ENCODE results near the gene BEGAIN. TPM values are rescaled to one million over a fixed set of nuclear protein-coding genes. Genes with fewer than 3 reads are reported as not detected.

BEGAIN gene
- total and polyA plus RNA-seq, 2 experiments from 2014 or later, result 0.11 to 0.65 TPM

DNA sequence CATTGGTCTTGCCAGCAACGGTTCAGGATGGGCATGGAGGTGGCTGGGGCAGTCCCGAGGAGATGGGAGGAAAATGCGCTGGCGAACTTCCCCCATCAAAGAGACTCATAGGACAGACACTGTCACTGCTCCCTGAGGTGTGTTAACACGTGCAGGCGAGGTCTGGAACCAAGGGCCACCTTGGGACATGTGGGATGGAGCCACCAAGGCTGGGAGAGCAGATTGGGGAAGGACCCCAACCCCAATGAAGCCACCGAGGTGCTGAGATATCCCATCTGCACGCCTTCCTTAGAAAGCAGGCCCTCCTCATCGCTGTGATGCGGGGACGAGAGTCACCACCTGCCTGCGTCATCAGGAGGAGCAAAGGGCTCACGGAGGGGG, 16.9 kb upstream of the BEGAIN start:
- H3K27ac ChIP-seq, result no peak overlapping the region
- H3K36me3 ChIP-seq (ENCODE audit: low read depth), result no peaks in the 10 kb centered on the region
- in situ Hi-C loops (cut with MboI), result no loop called here
- 69 to 75% methylated on average over 13 of the region's 13 CpGs for WGBS, 2 experiments (ENCODE audit: low coverage in 1 of 2, low lambda C conversion rate in 2 of 2, missing lambda C conversion rate in 2 of 2)
- no peak for TF ChIP-seq EZH2 (IDR thresholded peaks at IDR 0.05; ENCODE audit: insufficient read depth, poor library complexity, severe bottlenecking)
- peaks cover 39% of the 10 kb centered on the region for H3K27me3 ChIP-seq (replicated peaks; ENCODE audit: insufficient read depth)
- H3K4me2 ChIP-seq (ENCODE audit: unreplicated experiment), result no peak overlapping the region
- no peak overlapping the region for H3K9ac ChIP-seq
- H3F3A ChIP-seq (ENCODE audit: insufficient read depth), result no peaks in the 10 kb centered on the region
- H3K9me2 ChIP-seq (ENCODE audit: insufficient read depth), result no peaks in the 10 kb centered on the region
- no peaks in the 10 kb centered on the region for H3K9me3 ChIP-seq (ENCODE audit: low read depth)
- H3K4me1 ChIP-seq (ENCODE audit: insufficient read depth), result no peaks in the 10 kb centered on the region
- H3K4me3 ChIP-seq, result no peak overlapping the region
- DNase-seq, result no peak
- H3K79me2 ChIP-seq (ENCODE audit: insufficient read depth), result no peaks in the 10 kb centered on the region
- no peaks in the 10 kb centered on the region for H4K20me1 ChIP-seq (ENCODE audit: insufficient read depth)
- no peak overlapping the region for H2AFZ ChIP-seq

DNA sequence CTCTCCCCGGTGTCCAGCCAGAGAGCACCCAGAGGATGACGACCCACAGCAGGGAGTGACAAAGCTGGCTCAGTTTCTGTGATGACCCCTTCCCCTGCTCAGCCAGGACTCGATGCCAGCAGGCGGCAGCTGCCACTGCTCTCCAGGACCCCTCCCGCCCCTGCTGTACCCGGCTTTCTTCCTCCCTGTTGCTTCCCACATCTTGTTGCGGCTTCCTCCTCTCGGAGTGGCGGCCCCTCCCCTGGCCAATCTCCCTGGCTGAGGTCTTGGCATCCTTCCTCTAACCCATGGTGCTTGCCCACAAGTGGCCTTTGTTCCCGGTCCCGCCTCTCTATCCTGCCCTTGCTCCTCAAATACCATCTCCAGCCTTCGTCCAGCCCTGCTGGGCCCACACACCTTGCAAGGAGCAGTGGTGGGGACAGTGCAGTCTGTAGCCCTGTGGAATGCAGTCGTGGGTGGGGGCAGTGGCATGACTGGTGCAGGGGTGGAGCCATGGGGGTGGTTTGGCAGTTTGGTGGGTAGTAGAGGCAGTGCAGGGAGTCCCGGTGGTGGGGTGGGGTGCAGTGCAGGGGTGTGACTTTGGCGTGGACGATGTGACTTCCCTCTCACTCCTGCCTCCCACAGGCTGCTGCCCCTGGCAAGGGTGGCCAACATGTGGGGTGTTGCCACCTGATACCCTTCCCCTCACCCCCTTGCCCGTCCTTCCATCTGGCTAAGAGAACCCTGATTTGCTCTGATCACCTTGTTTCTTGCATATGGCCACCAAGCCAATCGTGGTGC, 16.3 kb upstream of the BEGAIN start:
- no peak overlapping the region for H3K9ac ChIP-seq
- no peak overlapping the region for H3K4me2 ChIP-seq (ENCODE audit: unreplicated experiment)
- no peak overlapping the region for H2AFZ ChIP-seq
- no peaks in the 10 kb centered on the region for H3K79me2 ChIP-seq (ENCODE audit: insufficient read depth)
- H3K27me3 ChIP-seq (replicated peaks; ENCODE audit: insufficient read depth), result peaks cover 45% of the 10 kb centered on the region
- no peaks in the 10 kb centered on the region for H3K36me3 ChIP-seq (ENCODE audit: low read depth)
- no peak overlapping the region for H3K27ac ChIP-seq
- no peak for DNase-seq
- H3K4me3 ChIP-seq, result no peak overlapping the region
- in situ Hi-C loops (cut with MboI), result no loop called here
- no peaks in the 10 kb centered on the region for H3K9me3 ChIP-seq (ENCODE audit: low read depth)
- 39% methylated on average over 16 to 18 of the region's 18 CpGs for whole genome bisulfite sequencing, 2 experiments (ENCODE audit: low coverage in 1 of 2, low lambda C conversion rate in 2 of 2, missing lambda C conversion rate in 2 of 2)
- no peaks in the 10 kb centered on the region for H3K4me1 ChIP-seq (ENCODE audit: insufficient read depth)
- no peaks in the 10 kb centered on the region for H3K9me2 ChIP-seq (ENCODE audit: insufficient read depth)
- H3F3A ChIP-seq (ENCODE audit: insufficient read depth), result no peaks in the 10 kb centered on the region
- no peak for TF ChIP-seq EZH2phosphoT487 (IDR thresholded peaks at IDR 0.05; ENCODE audit: insufficient read depth, low read depth)
- TF ChIP-seq EZH2 (IDR thresholded peaks at IDR 0.05; ENCODE audit: insufficient read depth, poor library complexity, severe bottlenecking), result no peak
- no peaks in the 10 kb centered on the region for H4K20me1 ChIP-seq (ENCODE audit: insufficient read depth)

DNA sequence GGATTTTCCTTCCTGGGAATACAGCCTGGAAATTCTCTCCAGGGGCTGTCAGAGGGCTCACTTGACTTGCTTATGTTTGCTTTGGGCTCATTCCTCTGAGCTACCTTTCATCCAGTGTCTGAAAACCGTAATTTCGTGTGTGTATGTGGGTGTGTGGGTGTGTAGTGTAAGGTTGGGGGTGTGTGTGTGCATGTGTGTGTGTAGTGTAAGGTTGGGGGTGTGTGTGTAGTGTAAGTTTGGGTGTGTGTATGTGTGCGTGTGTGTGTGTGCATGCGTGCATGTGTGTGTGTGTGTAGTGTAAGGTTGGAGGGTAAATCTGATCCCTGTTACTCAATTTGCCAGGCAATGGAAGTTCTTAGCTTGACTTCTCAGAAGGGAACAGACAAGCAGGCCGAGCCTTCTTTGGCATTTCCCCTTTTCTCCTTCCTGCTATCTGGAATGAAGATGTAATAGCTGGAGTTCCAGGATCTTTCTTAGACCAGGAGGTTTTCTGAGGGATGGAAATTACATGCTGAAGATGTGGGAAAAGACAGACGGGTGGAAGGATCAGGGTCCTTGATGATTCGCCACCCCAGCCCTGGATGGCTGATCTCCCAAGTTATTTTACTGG, 15.5 kb upstream of the BEGAIN start:
- TF ChIP-seq EZH2phosphoT487 (IDR thresholded peaks at IDR 0.05; ENCODE audit: insufficient read depth, low read depth), result no peak
- no peak for TF ChIP-seq EZH2 (IDR thresholded peaks at IDR 0.05; ENCODE audit: insufficient read depth, poor library complexity, severe bottlenecking)
- no peak for DNase-seq
- no peak overlapping the region for H3K4me3 ChIP-seq
- H3K9ac ChIP-seq, result no peak overlapping the region
- in situ Hi-C loops (cut with MboI), result no loop called here
- no peaks in the 10 kb centered on the region for H4K20me1 ChIP-seq (ENCODE audit: insufficient read depth)
- no peak overlapping the region for H3K4me2 ChIP-seq (ENCODE audit: unreplicated experiment)
- H2AFZ ChIP-seq, result no peak overlapping the region
- no peaks in the 10 kb centered on the region for H3K4me1 ChIP-seq (ENCODE audit: insufficient read depth)
- H3K9me3 ChIP-seq (ENCODE audit: low read depth), result no peaks in the 10 kb centered on the region
- H3K79me2 ChIP-seq (ENCODE audit: insufficient read depth), result no peaks in the 10 kb centered on the region
- H3K27me3 ChIP-seq (replicated peaks; ENCODE audit: insufficient read depth), result peaks cover 52% of the 10 kb centered on the region
- H3F3A ChIP-seq (ENCODE audit: insufficient read depth), result no peaks in the 10 kb centered on the region
- H3K36me3 ChIP-seq (ENCODE audit: low read depth), result no peaks in the 10 kb centered on the region
- WGBS, 2 experiments (ENCODE audit: low coverage in 1 of 2, low lambda C conversion rate in 2 of 2, missing lambda C conversion rate in 2 of 2), result 25 to 29% methylated on average over 7 of the region's 7 CpGs
- H3K27ac ChIP-seq, result no peak overlapping the region
- no peaks in the 10 kb centered on the region for H3K9me2 ChIP-seq (ENCODE audit: insufficient read depth)

DNA sequence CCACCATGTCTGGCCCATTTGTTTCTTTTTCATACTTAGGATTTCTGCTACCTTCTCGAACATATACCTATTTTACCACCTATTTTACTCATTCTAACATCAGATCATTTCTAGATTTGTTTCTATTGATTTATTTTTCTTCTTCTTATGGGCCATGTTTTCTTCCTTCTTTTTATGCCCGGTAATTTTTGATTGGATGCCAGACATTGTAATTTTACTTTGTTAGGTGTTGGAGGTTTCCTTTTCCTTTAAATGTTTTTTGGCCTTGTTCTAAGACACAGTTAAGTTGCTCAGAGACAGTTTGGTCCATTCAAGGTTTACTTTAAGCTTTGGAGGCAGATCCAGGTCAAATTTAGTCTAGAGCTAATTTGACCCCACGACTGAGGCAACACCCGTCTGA, 14.7 kb upstream of the BEGAIN start:
- no peaks in the 10 kb centered on the region for H4K20me1 ChIP-seq (ENCODE audit: insufficient read depth)
- no peak overlapping the region for H3K4me3 ChIP-seq
- H3K9ac ChIP-seq, result no peak overlapping the region
- DNase-seq, result no peak
- H3K9me3 ChIP-seq (ENCODE audit: low read depth), result no peaks in the 10 kb centered on the region
- no peaks in the 10 kb centered on the region for H3F3A ChIP-seq (ENCODE audit: insufficient read depth)
- WGBS, 2 experiments (ENCODE audit: low coverage in 1 of 2, low lambda C conversion rate in 2 of 2, missing lambda C conversion rate in 2 of 2), result 44 to 47% methylated on average over 4 of the region's 4 CpGs
- no peak for TF ChIP-seq EZH2 (IDR thresholded peaks at IDR 0.05; ENCODE audit: insufficient read depth, poor library complexity, severe bottlenecking)
- TF ChIP-seq EZH2phosphoT487 (IDR thresholded peaks at IDR 0.05; ENCODE audit: insufficient read depth, low read depth), result no peak
- H3K9me2 ChIP-seq (ENCODE audit: insufficient read depth), result no peaks in the 10 kb centered on the region
- H3K79me2 ChIP-seq (ENCODE audit: insufficient read depth), result no peaks in the 10 kb centered on the region
- H3K4me1 ChIP-seq (ENCODE audit: insufficient read depth), result no peaks in the 10 kb centered on the region
- H3K4me2 ChIP-seq (ENCODE audit: unreplicated experiment), result no peak overlapping the region
- no peak overlapping the region for H3K27ac ChIP-seq
- H3K27me3 ChIP-seq (replicated peaks; ENCODE audit: insufficient read depth), result peaks cover 55% of the 10 kb centered on the region
- in situ Hi-C loops (cut with MboI), result no loop called here
- H2AFZ ChIP-seq, result no peak overlapping the region
- no peaks in the 10 kb centered on the region for H3K36me3 ChIP-seq (ENCODE audit: low read depth)

Data from GM23248 (cell line).